GM23338 (cell line): Measurements from ENCODE around the gene ANKRD55.

ENCODE experiments used
- CREB1 ChIP-seq: fragments of 250-450 bp; sonication (Bioruptor Pico); IDR thresholded peaks from 2 replicates; pipeline ENCODE4 v1.5.0; 2020; ENCODE audit warnings: low read depth, mild to moderate bottlenecking, moderate library complexity
- EZH2 ChIP-seq: fragments of 200-600 bp; sonication (generic); IDR thresholded peaks from one replicate; pipeline ENCODE4 v1.8.0; 2017; ENCODE audit warnings: antibody characterized with exemption, mild to moderate bottlenecking, low read depth; ENCODE audit not compliant: unreplicated experiment
- EZH2phosphoT487 ChIP-seq: fragments of 200-600 bp; sonication (generic); IDR thresholded peaks from one replicate; pipeline ENCODE4 v1.8.1; 2018; ENCODE audit warnings: antibody characterized with exemption; ENCODE audit not compliant: unreplicated experiment
- JUNB ChIP-seq: IDR thresholded peaks from one replicate; pipeline ENCODE4 v1.6.1; 2016; ENCODE audit warnings: antibody characterized with exemption; ENCODE audit not compliant: unreplicated experiment
- NANOG ChIP-seq: IDR thresholded peaks from 2 replicates; pipeline ENCODE4 v1.6.1; 2016; ENCODE audit warnings: antibody characterized with exemption, borderline replicate concordance
- POLR2AphosphoS5 ChIP-seq: IDR thresholded peaks from 2 replicates; pipeline ENCODE4 v1.6.1; 2016; ENCODE audit warnings: antibody characterized with exemption, low read depth
- STAT1 ChIP-seq: IDR thresholded peaks from one replicate; pipeline ENCODE4 v1.6.1; 2016; ENCODE audit warnings: antibody characterized with exemption; ENCODE audit not compliant: unreplicated experiment
- ZNF114 ChIP-seq: fragments of 250-450 bp; sonication (Bioruptor Pico); IDR thresholded peaks from 2 replicates; pipeline ENCODE4 v1.5.0; 2020; ENCODE audit warnings: mild to moderate bottlenecking, moderate library complexity
- ZNF331 ChIP-seq: fragments of 250-450 bp; sonication (Bioruptor Pico); IDR thresholded peaks from 2 replicates; pipeline ENCODE4 v1.5.0; 2020; ENCODE audit warnings: low read depth, mild to moderate bottlenecking, moderate library complexity
- TF ChIP-seq, protein P1 (sequence below): IDR thresholded peaks from one replicate; pipeline ENCODE4 v1.6.1; 2018; ENCODE audit warnings: antibody characterized with exemption; ENCODE audit not compliant: unreplicated experiment
- TF ChIP-seq, protein P2 (sequence below), 2 experiments: fragments of 200-600 bp in 1 of 2; sonication (generic) in 1 of 2; conservative IDR thresholded peaks; 2 replicates each; pipeline versions ENCODE4 v1.5.1 to v1.6.1; 2016 to 2017; ENCODE audit warnings: antibody characterized with exemption in 2 of 2, low read depth in 2 of 2, mild to moderate bottlenecking in 2 of 2, moderate library complexity in 1 of 2
- TF ChIP-seq, protein P3 (sequence below): IDR thresholded peaks from 2 replicates; pipeline ENCODE4 v1.6.1; 2016; ENCODE audit warnings: antibody characterized with exemption
- TF ChIP-seq, protein P4 (sequence below): fragments of 250-450 bp; sonication (Bioruptor Pico); IDR thresholded peaks from 2 replicates; pipeline ENCODE4 v1.5.0; 2020; ENCODE audit warnings: mild to moderate bottlenecking, moderate library complexity

DNA sequence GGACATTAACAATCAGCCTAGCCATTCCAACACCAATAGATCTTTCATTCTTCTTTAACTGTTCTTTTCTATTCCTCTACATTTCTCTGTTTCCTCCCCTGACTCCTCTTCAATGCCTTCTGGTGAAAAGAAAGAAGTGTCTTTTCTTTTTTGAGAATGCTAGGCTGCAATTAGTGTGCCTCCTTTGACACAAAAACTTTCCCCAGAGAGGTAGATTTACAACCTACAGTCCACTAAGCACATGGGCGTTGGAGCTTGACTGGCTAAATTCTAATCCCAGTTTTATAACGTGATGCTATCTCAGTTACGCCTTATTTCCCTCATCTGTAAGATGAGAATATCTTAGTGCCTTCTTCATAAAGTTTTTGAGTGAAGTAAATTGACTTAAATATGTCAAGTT lies 16.9 kb upstream of the ANKRD55 start:
- TF ChIP-seq POLR2AphosphoS5 (no peak), EZH2phosphoT487 (no peak), EZH2 (no peak), JUNB (no peak), CREB1 (no peak), ZNF331 (CRISPR knock-in tag) (no peak), STAT1 (no peak), ZNF114 (no peak), NANOG (no peak)
- TF ChIP-seq, protein P1, sequence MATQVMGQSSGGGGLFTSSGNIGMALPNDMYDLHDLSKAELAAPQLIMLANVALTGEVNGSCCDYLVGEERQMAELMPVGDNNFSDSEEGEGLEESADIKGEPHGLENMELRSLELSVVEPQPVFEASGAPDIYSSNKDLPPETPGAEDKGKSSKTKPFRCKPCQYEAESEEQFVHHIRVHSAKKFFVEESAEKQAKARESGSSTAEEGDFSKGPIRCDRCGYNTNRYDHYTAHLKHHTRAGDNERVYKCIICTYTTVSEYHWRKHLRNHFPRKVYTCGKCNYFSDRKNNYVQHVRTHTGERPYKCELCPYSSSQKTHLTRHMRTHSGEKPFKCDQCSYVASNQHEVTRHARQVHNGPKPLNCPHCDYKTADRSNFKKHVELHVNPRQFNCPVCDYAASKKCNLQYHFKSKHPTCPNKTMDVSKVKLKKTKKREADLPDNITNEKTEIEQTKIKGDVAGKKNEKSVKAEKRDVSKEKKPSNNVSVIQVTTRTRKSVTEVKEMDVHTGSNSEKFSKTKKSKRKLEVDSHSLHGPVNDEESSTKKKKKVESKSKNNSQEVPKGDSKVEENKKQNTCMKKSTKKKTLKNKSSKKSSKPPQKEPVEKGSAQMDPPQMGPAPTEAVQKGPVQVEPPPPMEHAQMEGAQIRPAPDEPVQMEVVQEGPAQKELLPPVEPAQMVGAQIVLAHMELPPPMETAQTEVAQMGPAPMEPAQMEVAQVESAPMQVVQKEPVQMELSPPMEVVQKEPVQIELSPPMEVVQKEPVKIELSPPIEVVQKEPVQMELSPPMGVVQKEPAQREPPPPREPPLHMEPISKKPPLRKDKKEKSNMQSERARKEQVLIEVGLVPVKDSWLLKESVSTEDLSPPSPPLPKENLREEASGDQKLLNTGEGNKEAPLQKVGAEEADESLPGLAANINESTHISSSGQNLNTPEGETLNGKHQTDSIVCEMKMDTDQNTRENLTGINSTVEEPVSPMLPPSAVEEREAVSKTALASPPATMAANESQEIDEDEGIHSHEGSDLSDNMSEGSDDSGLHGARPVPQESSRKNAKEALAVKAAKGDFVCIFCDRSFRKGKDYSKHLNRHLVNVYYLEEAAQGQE: no peak
- TF ChIP-seq, protein P2, sequence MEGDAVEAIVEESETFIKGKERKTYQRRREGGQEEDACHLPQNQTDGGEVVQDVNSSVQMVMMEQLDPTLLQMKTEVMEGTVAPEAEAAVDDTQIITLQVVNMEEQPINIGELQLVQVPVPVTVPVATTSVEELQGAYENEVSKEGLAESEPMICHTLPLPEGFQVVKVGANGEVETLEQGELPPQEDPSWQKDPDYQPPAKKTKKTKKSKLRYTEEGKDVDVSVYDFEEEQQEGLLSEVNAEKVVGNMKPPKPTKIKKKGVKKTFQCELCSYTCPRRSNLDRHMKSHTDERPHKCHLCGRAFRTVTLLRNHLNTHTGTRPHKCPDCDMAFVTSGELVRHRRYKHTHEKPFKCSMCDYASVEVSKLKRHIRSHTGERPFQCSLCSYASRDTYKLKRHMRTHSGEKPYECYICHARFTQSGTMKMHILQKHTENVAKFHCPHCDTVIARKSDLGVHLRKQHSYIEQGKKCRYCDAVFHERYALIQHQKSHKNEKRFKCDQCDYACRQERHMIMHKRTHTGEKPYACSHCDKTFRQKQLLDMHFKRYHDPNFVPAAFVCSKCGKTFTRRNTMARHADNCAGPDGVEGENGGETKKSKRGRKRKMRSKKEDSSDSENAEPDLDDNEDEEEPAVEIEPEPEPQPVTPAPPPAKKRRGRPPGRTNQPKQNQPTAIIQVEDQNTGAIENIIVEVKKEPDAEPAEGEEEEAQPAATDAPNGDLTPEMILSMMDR (conservative IDR thresholded peaks at IDR 0.05; ENCODE audit: low read depth in 2 of 2): no peak
- TF ChIP-seq, protein P3, sequence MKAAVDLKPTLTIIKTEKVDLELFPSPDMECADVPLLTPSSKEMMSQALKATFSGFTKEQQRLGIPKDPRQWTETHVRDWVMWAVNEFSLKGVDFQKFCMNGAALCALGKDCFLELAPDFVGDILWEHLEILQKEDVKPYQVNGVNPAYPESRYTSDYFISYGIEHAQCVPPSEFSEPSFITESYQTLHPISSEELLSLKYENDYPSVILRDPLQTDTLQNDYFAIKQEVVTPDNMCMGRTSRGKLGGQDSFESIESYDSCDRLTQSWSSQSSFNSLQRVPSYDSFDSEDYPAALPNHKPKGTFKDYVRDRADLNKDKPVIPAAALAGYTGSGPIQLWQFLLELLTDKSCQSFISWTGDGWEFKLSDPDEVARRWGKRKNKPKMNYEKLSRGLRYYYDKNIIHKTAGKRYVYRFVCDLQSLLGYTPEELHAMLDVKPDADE: no peak
- TF ChIP-seq, protein P4, sequence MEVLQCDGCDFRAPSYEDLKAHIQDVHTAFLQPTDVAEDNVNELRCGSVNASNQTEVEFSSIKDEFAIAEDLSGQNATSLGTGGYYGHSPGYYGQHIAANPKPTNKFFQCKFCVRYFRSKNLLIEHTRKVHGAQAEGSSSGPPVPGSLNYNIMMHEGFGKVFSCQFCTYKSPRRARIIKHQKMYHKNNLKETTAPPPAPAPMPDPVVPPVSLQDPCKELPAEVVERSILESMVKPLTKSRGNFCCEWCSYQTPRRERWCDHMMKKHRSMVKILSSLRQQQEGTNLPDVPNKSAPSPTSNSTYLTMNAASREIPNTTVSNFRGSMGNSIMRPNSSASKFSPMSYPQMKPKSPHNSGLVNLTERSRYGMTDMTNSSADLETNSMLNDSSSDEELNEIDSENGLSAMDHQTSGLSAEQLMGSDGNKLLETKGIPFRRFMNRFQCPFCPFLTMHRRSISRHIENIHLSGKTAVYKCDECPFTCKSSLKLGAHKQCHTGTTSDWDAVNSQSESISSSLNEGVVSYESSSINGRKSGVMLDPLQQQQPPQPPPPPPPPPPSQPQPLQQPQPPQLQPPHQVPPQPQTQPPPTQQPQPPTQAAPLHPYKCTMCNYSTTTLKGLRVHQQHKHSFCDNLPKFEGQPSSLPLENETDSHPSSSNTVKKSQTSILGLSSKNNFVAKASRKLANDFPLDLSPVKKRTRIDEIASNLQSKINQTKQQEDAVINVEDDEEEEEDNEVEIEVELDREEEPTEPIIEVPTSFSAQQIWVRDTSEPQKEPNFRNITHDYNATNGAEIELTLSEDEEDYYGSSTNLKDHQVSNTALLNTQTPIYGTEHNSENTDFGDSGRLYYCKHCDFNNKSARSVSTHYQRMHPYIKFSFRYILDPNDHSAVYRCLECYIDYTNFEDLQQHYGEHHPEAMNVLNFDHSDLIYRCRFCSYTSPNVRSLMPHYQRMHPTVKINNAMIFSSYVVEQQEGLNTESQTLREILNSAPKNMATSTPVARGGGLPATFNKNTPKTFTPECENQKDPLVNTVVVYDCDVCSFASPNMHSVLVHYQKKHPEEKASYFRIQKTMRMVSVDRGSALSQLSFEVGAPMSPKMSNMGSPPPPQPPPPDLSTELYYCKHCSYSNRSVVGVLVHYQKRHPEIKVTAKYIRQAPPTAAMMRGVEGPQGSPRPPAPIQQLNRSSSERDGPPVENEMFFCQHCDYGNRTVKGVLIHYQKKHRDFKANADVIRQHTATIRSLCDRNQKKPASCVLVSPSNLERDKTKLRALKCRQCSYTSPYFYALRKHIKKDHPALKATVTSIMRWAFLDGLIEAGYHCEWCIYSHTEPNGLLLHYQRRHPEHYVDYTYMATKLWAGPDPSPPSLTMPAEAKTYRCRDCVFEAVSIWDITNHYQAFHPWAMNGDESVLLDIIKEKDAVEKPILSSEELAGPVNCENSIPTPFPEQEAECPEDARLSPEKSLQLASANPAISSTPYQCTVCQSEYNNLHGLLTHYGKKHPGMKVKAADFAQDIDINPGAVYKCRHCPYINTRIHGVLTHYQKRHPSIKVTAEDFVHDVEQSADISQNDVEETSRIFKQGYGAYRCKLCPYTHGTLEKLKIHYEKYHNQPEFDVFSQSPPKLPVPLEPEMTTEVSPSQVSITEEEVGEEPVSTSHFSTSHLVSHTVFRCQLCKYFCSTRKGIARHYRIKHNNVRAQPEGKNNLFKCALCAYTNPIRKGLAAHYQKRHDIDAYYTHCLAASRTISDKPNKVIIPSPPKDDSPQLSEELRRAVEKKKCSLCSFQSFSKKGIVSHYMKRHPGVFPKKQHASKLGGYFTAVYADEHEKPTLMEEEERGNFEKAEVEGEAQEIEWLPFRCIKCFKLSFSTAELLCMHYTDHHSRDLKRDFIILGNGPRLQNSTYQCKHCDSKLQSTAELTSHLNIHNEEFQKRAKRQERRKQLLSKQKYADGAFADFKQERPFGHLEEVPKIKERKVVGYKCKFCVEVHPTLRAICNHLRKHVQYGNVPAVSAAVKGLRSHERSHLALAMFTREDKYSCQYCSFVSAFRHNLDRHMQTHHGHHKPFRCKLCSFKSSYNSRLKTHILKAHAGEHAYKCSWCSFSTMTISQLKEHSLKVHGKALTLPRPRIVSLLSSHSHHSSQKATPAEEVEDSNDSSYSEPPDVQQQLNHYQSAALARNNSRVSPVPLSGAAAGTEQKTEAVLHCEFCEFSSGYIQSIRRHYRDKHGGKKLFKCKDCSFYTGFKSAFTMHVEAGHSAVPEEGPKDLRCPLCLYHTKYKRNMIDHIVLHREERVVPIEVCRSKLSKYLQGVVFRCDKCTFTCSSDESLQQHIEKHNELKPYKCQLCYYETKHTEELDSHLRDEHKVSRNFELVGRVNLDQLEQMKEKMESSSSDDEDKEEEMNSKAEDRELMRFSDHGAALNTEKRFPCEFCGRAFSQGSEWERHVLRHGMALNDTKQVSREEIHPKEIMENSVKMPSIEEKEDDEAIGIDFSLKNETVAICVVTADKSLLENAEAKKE (CRISPR knock-in tag): no peak
